Measurements from ENCODE around the gene GRIK4.

GRIK4 gene

DNA sequence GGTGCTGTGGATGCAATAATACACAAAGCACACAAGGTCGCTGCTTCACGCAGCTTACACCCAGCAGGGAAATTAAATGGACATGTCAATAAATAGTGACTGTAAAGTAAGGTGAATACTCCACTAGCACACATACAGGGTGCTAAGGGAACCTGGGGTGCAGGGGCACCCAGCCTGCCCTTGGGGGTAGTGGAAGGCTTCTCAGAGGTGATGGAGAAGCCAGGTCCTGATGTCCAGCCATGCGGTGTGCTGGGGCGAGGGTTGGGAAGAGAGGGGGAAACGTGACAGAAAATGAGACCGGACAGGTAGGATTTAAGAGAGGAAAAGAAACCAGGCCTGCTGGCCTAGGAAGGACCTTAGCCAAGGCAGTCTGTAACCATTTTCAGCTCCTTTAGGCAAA lies 200.5 kb downstream of the GRIK4 start:
- TF ChIP-seq CTCF (IDR thresholded peaks at IDR 0.05; ENCODE audit: insufficient read depth, low read depth, low read length, missing control alignments), result no peak
- DNase-seq (ENCODE audit: low read depth), result no peak
- no peak overlapping the region for H3K4me3 ChIP-seq (ENCODE audit: low read length)

DNA sequence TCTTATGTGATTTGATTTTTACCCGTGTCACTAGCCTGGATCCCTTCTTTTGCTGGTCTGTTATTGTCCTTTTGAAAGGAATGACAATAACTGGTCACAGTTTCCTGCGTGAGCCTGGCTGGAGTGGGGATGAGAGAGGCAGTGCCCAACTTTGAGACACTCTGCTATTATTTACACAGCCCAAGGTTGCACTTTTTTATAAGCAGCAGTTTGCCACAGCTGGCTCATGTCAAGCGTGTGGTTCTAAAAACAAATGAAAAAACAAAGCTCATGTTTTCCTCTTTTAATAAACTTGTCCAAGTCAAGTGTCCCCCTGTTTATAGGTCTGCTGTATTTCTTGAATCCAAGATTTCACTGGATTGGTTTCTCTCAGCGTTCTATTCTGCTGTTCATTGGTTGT lies 201.3 kb downstream of the GRIK4 start:
- no peak overlapping the region for H3K4me3 ChIP-seq (ENCODE audit: low read length)
- no peak for DNase-seq (ENCODE audit: low read depth)
- no peak for TF ChIP-seq CTCF (IDR thresholded peaks at IDR 0.05; ENCODE audit: insufficient read depth, low read depth, low read length, missing control alignments)

DNA sequence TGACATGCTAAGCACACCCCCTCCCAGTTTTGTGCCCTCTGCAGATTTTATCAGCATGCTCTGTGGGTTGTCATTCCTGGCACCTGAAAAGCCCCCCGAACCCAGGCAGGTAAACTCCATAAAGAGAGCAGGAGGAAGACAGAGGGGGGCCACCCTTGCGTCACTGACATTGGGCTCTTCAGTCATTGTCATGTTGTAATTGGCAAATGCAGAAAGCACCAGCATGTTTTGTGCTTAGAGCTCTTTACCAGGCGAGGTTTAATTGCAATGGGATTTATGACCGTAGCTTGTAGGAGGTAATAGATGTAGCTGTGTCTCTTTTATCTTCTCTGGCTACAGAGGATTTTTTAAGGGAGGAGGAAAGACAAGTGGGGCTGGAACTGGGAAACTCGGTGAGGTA lies 201.7 kb downstream of the GRIK4 start:
- TF ChIP-seq CTCF (IDR thresholded peaks at IDR 0.05; ENCODE audit: insufficient read depth, low read depth, low read length, missing control alignments), result no peak
- no peak for DNase-seq (ENCODE audit: low read depth)
- H3K4me3 ChIP-seq (ENCODE audit: low read length), result no peak overlapping the region

- no peak for DNase-seq (ENCODE audit: low read depth)
- H3K4me3 ChIP-seq (ENCODE audit: low read length), result no peak overlapping the region
- no peak for TF ChIP-seq CTCF (IDR thresholded peaks at IDR 0.05; ENCODE audit: insufficient read depth, low read depth, low read length, missing control alignments)
Measured at GRCh38 chr11:120714438-120714837, 202.9 kb downstream of the GRIK4 start.

GRCh38 chr11:120715239-120715638 lies 203.7 kb downstream of the GRIK4 start:
- DNase-seq (ENCODE audit: low read depth), result no peak
- TF ChIP-seq CTCF (IDR thresholded peaks at IDR 0.05; ENCODE audit: insufficient read depth, low read depth, low read length, missing control alignments), result no peak
- H3K4me3 ChIP-seq (ENCODE audit: low read length), result no peak overlapping the region

DNA sequence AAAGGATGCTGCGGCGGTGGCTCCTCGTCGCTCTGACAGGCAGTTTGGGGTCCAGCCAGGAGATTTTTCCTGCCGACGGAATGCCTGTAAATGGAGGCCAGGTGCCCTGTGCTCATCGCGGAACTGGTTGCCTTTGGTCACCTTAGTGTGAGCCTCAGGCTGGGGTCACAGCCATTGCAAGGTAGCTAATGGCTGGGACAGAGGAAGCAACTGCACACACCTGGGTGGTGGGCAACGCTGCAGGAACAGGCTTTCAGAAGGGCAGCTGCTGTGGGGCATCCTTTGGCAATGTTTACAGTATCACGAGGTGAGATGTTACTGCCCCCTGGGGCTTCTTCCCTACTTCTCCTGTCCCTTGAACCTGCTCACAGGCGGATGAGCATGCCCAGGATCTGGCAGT lies 205.5 kb downstream of the GRIK4 start:
- H3K4me3 ChIP-seq (ENCODE audit: low read length), result no peak overlapping the region
- no peak for DNase-seq (ENCODE audit: low read depth)
- TF ChIP-seq CTCF (IDR thresholded peaks at IDR 0.05; ENCODE audit: insufficient read depth, low read depth, low read length, missing control alignments), result no peak

DNA sequence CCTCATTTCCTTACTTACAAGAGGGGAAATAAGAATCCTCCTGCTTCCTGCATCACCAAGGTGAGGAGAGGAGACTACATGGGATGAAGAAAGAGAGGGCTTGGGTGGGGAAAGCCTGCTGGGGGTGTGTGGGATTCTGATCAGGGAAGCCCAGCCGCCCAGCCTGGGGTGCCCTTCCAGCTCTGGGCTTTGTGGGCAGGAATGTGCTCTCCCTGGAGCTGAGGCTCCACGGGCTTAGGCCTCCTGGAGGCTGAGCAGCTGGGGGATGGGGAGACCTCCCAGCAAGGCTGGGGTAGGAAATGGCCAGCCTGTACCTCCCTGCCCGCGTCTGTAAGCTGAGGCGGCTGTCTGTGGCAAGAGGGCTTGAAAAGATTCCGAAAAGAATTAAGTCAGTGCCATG lies 206.1 kb downstream of the GRIK4 start:
- no peak for DNase-seq (ENCODE audit: low read depth)
- H3K4me3 ChIP-seq (ENCODE audit: low read length), result no peak overlapping the region
- no peak for TF ChIP-seq CTCF (IDR thresholded peaks at IDR 0.05; ENCODE audit: insufficient read depth, low read depth, low read length, missing control alignments)
